H9 (cell line): ENCODE results near the gene PPP1CA. TPM values are rescaled to one million over a fixed set of nuclear protein-coding genes. Genes with fewer than 3 reads are reported as not detected.

ENCODE experiments used
- DNase-seq: peaks from one replicate; pipeline ENCODE4 v3.0.0-alpha.2; 2017
- H2AFZ ChIP-seq: one replicate; pipeline ENCODE4 v1.6.1; 2013; ENCODE audit warnings: mild to moderate bottlenecking, low read length, control low read depth, moderate library complexity
- H2AK5ac ChIP-seq: 2 replicates; pipeline ENCODE4 v1.6.1; 2013; ENCODE audit warnings: low read length, control low read depth, mixed read lengths; ENCODE audit not compliant: insufficient read length
- H2BK120ac ChIP-seq: one replicate; pipeline ENCODE4 v1.6.1; 2013; ENCODE audit warnings: low read depth, mild to moderate bottlenecking, low read length, control low read depth, inconsistent platforms; ENCODE audit not compliant: poor library complexity, severe bottlenecking
- H2BK12ac ChIP-seq: 2 replicates; pipeline ENCODE4 v1.6.1; 2013; ENCODE audit warnings: low read length, control low read depth, mixed read lengths, low read depth; ENCODE audit not compliant: insufficient read length
- H2BK15ac ChIP-seq: 2 replicates; pipeline ENCODE4 v1.6.1; 2013; ENCODE audit warnings: low read depth, low read length, control low read depth
- H2BK20ac ChIP-seq: one replicate; pipeline ENCODE4 v1.6.1; 2013; ENCODE audit warnings: low read depth, mild to moderate bottlenecking, low read length, control low read depth, inconsistent platforms; ENCODE audit not compliant: poor library complexity, severe bottlenecking
- H2BK5ac ChIP-seq: 2 replicates; pipeline ENCODE4 v1.6.1; 2013; ENCODE audit warnings: low read length, control low read depth, mixed read lengths; ENCODE audit not compliant: insufficient read length
- H3K14ac ChIP-seq: 2 replicates; pipeline ENCODE4 v1.6.1; 2013; ENCODE audit warnings: low read length, control low read depth; ENCODE audit not compliant: insufficient read depth
- H3K18ac ChIP-seq: 2 replicates; pipeline ENCODE4 v1.6.1; 2013; ENCODE audit warnings: low read depth, mild to moderate bottlenecking, mixed read lengths, low read length, control low read depth; ENCODE audit not compliant: insufficient read length
- H3K23ac ChIP-seq: 2 replicates; pipeline ENCODE4 v1.6.1; 2013; ENCODE audit warnings: low read length, control low read depth, mixed read lengths, low read depth; ENCODE audit not compliant: insufficient read length
- H3K23me2 ChIP-seq: 2 replicates; pipeline ENCODE4 v1.6.1; 2013; ENCODE audit warnings: low read depth, mild to moderate bottlenecking, mixed read lengths, low read length, control low read depth; ENCODE audit not compliant: insufficient read length, poor library complexity, severe bottlenecking
- H3K27ac ChIP-seq: 2 replicates; pipeline ENCODE4 v1.5.1; 2013; ENCODE audit warnings: low read length, control low read depth, mixed read lengths, low read depth; ENCODE audit not compliant: insufficient read length
- H3K27me3 ChIP-seq: 2 replicates; pipeline ENCODE4 v1.6.1; 2013; ENCODE audit warnings: low read length, control low read depth, inconsistent platforms; ENCODE audit not compliant: insufficient read depth
- H3K4ac ChIP-seq: 2 replicates; pipeline ENCODE4 v1.6.1; 2013; ENCODE audit warnings: low read depth, mild to moderate bottlenecking, control low read depth, inconsistent platforms, low read length, moderate library complexity
- H3K4me1 ChIP-seq: 2 replicates; pipeline ENCODE4 v1.6.1; 2013; ENCODE audit warnings: low read length, control low read depth, inconsistent platforms; ENCODE audit not compliant: insufficient read depth
- H3K4me2 ChIP-seq: 2 replicates; pipeline ENCODE4 v1.6.1; 2013; ENCODE audit warnings: low read length, control low read depth, mixed read lengths; ENCODE audit not compliant: insufficient read length, insufficient read depth
- H3K56ac ChIP-seq: 2 replicates; pipeline ENCODE4 v1.6.1; 2013; ENCODE audit warnings: low read depth, mild to moderate bottlenecking, mixed read lengths, low read length, control low read depth; ENCODE audit not compliant: insufficient read length
- H3K79me1 ChIP-seq: 2 replicates; pipeline ENCODE4 v1.6.1; 2013; ENCODE audit warnings: low read depth, mild to moderate bottlenecking, moderate library complexity, low read length, control low read depth, inconsistent platforms; ENCODE audit not compliant: insufficient read depth, poor library complexity, severe bottlenecking
- H3K79me2 ChIP-seq: 2 replicates; pipeline ENCODE4 v1.6.1; 2013; ENCODE audit warnings: low read length, control low read depth, inconsistent platforms; ENCODE audit not compliant: insufficient read depth
- H3K9ac ChIP-seq: 2 replicates; pipeline ENCODE4 v1.6.1; 2013; ENCODE audit warnings: low read length, control low read depth, mixed read lengths; ENCODE audit not compliant: insufficient read length; ENCODE audit errors: extremely low read depth
- H3K9me3 ChIP-seq: one replicate; pipeline ENCODE4 v1.6.1; 2013; ENCODE audit warnings: low read depth, low read length, inconsistent platforms; ENCODE audit not compliant: control insufficient read depth
- H3T11ph ChIP-seq: one replicate; pipeline ENCODE4 v1.6.1; 2013; ENCODE audit warnings: mild to moderate bottlenecking, low read length, control low read depth, inconsistent platforms
- H4K20me1 ChIP-seq: one replicate; pipeline ENCODE4 v1.6.1; 2013; ENCODE audit not compliant: control insufficient read depth, insufficient read length, insufficient read depth
- H4K5ac ChIP-seq: 2 replicates; pipeline ENCODE4 v1.6.1; 2013; ENCODE audit warnings: low read depth, mild to moderate bottlenecking, mixed read lengths, low read length, control low read depth; ENCODE audit not compliant: insufficient read length
- H4K8ac ChIP-seq: replicated peaks from 2 replicates; pipeline ENCODE4 v1.6.1; 2013; ENCODE audit warnings: low read length, control low read depth, mixed read lengths, low read depth; ENCODE audit not compliant: insufficient read length
- H4K91ac ChIP-seq: 2 replicates; pipeline ENCODE4 v1.6.1; 2013; ENCODE audit warnings: low read depth, mild to moderate bottlenecking, moderate library complexity, mixed read lengths, low read length, control low read depth; ENCODE audit not compliant: insufficient read length
- H3K27ac Mint-ChIP-seq, 3 experiments: 2 replicates in 2 of 3; 3 replicates in 1 of 3; pipeline ENCODE4 v1.8.0; 2020 to 2021; ENCODE audit warnings: mixed read lengths in 3 of 3, mild to moderate bottlenecking in 1 of 3, moderate library complexity in 1 of 3
- H3K27me3 Mint-ChIP-seq: 2 replicates; pipeline ENCODE4 v1.8.0; 2021; ENCODE audit warnings: low read depth, mild to moderate bottlenecking, moderate library complexity, mixed read lengths
- H3K36me3 Mint-ChIP-seq, 3 experiments: 2 replicates in 2 of 3; 3 replicates in 1 of 3; pipeline ENCODE4 v1.8.0; 2020 to 2021; ENCODE audit warnings: low read depth in 3 of 3, mixed read lengths in 3 of 3; ENCODE audit not compliant: insufficient read depth in 1 of 3
- H3K4me1 Mint-ChIP-seq, 2 experiments: 2 replicates each; pipeline ENCODE4 v1.8.0; 2020; ENCODE audit warnings: mixed read lengths in 2 of 2
- H3K4me3 Mint-ChIP-seq, 2 experiments: 2 replicates in 1 of 2; 3 replicates in 1 of 2; pipeline ENCODE4 v1.8.0; 2020 to 2021; ENCODE audit warnings: mild to moderate bottlenecking in 2 of 2, mixed read lengths in 2 of 2, moderate library complexity in 1 of 2
- H3K9me3 Mint-ChIP-seq, 2 experiments: 2 replicates in 1 of 2; 3 replicates in 1 of 2; pipeline ENCODE4 v1.8.0; 2020; ENCODE audit warnings: mild to moderate bottlenecking in 2 of 2, mixed read lengths in 2 of 2, moderate library complexity in 1 of 2
- CTCF ChIP-seq: fragments of 200-600 bp; sonication (generic); conservative IDR thresholded peaks from 3 replicates; pipeline ENCODE4 v1.8.0; 2021; ENCODE audit warnings: antibody characterized with exemption, mild to moderate bottlenecking
- WGBS: extraction: QIAGEN DNeasy Blood & Tissue Kit; methylation state at CpG from one replicate; pipeline ENCODE4 v1.1.7; 2013; ENCODE audit warnings: missing lambda C conversion rate, low lambda C conversion rate, mixed read lengths; ENCODE audit not compliant: insufficient read length; ENCODE audit errors: extremely low coverage; 5-methylcytosine and 5-hydroxymethylcytosine counted together
- total RNA-seq: library from RNA; stranded (reverse); gene quantifications from 2 replicates; pipeline ENCODE4 v1.2.1, GENCODE V29; 2021

Gene PPP1CA
- total RNA-seq, 1 experiment from 2014 or later: 205 TPM

GRCh38 chr11:67379061-67380058 is 22.3 kb downstream of the PPP1CA start:
- Mint-ChIP-seq H3K4me3 (no peak overlapping the region; a peak in 1 of 5 replicates), H3K27ac (no peak overlapping the region), H3K36me3 (no peaks in the 10 kb centered on the region), H3K27me3 (peaks cover 65% of the 10 kb centered on the region), H3K4me1 (peaks cover 35 to 43% of the 10 kb centered on the region in 2 experiments), H3K9me3 (no peaks in the 10 kb centered on the region; a peak in 1 of 5 replicates)
- Histone ChIP-seq H2BK15ac (no peak overlapping the region), H3K18ac (no peak overlapping the region), H2BK12ac (no peak overlapping the region), H4K91ac (no peak overlapping the region), H3K23ac (no peak overlapping the region), H3K4ac (no peak overlapping the region), H2BK120ac (no peak overlapping the region), H3K79me1 (no peaks in the 10 kb centered on the region), H2BK20ac (no peak overlapping the region), H3K27me3 (peaks cover 8% of the 10 kb centered on the region; the same call in 1 of the 2 replicates), H3T11ph (no peak overlapping the region), H4K20me1 (no peaks in the 10 kb centered on the region), H3K9ac (no peak overlapping the region), H2AFZ (no peak overlapping the region), H3K79me2 (no peaks in the 10 kb centered on the region), H3K23me2 (peaks cover 11% of the 10 kb centered on the region), H4K5ac (no peak overlapping the region), H2AK5ac (no peak overlapping the region), H4K8ac (no peak overlapping the region), H3K14ac (no peak overlapping the region; the same call in 1 of the 2 replicates), H3K56ac (no peak overlapping the region), H3K4me1 (no peaks in the 10 kb centered on the region), H3K27ac (no peak overlapping the region), H3K9me3 (no peaks in the 10 kb centered on the region), H2BK5ac (no peak overlapping the region), H3K4me2 (no peak overlapping the region)
- whole genome bisulfite sequencing: no CpG with 5 or more reads among the region's 23 CpGs
- TF ChIP-seq CTCF: no peak
- DNase-seq: no peak
